Stimulated activated CD4-positive, alpha-beta T cell treated with anti-CD3 and anti-CD28 coated beads, Interleukin-4, amount 100 ng/mL, for 1 hour (primary cell): Measurements from ENCODE around the gene GNAZ.

Experiments
- DNase-seq: peaks from one replicate; pipeline ENCODE4 v3.0.0-alpha.2; 2020

The GNAZ gene

DNA sequence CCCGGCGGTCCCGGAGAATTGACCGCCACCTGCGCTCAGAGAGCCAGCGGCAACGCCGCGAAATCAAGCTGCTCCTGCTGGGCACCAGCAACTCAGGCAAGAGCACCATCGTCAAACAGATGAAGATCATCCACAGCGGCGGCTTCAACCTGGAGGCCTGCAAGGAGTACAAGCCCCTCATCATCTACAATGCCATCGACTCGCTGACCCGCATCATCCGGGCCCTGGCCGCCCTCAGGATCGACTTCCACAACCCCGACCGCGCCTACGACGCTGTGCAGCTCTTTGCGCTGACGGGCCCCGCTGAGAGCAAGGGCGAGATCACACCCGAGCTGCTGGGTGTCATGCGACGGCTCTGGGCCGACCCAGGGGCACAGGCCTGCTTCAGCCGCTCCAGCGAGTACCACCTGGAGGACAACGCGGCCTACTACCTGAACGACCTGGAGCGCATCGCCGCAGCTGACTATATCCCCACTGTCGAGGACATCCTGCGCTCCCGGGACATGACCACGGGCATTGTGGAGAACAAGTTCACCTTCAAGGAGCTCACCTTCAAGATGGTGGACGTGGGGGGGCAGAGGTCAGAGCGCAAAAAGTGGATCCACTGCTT is 25.5 kb downstream of the GNAZ start:
- DNase-seq = no peak

DNA sequence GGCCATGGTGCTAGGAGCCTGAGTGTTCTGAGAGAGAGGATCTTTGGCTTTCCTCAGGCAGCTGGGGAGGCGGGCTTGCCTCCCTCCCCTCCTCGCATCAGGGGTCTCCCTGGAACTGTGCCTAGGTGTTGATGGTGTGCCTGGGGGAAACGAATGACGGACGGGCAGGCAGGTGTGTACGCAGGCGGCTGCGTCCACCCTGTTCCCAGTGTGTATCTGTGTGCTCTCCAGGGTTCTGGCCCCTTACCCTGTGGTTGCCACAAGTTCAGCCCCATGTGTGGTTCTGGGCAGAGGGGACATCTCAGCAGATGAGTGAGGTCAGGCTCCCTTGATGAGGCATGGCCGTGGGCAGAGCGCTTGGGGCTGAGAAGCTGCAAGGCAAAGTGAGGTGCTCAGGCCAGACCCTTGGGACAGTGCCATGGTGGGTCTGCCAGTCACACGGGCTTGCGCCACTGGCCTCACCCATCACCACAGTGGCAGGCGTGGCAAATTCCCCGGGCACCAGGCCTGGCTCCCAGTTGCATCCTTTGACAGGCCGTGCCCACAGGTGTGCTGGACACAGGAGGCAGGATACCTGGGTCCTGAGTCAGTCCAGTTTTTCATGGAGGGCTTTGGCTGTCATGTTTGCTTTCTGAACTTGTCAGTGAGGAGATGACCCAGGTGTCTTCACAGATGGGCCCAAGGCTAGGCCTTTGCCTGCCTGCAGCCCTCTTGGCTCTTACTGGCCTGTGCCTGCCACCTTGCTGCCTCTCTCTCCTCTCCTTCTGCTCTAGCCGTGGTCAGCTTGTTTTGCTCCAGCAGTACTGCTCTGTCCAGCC is 27.3 kb downstream of the GNAZ start:
- no peak for DNase-seq

DNA sequence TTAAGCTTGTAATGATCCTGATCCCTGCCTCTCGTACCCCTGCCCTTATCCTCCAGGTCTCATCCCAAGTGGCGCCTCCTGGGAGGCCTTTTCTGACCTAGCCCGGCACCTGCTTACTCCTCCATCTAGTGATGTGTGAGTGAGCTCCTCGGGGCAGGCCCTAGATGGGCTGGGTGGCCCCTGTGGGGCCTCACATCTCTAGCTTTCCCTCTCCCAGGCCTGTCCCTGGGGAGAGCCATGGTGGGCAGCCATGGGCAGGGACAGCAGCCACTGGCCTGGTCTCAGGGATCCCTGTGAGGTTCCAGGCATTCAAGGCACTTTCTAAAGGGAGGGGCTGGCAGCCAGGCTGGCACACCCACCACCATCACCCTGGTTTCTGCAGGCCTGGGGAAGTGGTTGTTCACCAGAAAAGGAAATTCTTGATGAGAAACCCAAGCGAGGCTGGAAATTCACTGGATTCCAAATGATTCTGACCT is 27.9 kb downstream of the GNAZ start:
- no peak for DNase-seq

DNA sequence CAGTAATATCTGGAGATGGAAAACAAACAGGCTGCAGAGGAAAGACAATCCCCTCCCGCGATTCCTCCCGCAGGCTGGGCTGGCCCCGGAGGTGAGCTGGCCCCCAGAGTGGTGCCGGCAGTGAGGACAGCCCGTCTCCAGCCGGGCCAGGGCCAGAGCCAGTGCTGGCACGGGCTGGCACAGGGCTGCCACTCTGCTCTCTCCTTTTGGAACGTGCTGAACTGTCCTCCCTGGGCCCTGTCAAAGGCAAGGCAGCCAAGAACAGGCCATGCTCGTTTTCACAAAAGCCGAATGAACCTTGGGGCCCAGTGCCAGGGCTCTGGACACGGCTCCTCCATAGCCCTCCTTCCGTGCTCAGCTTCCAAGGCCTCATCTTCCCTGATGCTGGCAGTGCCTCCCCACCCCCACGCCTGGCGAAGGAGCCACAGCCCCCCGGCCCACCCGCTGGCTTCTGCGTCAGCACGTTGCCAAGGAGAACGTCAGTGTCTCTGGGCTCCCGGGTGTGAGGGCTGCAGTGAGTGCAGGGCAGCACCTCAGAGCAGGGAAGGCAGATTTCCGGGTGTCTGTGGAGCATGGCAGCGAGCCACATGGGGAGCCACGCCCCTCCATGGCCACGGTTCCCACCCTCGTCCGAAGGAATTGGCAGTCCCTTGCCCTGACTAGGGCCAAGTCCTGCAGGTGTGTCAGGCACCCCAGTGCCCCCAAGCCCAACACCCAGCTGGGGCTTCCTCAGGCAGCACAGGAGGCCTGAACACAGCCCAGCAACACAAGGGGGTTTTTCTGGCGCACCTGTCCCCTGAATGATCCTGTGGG is 28.6 kb downstream of the GNAZ start:
- DNase-seq = no peak

DNA sequence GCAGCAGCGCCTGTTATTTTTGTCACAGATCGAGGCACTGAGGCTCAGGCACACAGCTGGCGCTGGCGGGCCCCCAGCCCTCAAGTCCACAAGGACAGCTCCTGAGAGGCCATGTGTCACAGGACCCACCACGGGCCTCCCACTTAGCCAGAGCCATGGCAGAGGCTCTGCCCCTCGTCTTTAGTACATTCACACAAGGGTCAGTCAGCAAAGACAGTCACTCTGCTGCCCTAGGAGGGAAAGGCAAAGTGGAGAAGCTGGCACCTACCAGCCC is 29.1 kb downstream of the GNAZ start:
- DNase-seq = no peak

DNA sequence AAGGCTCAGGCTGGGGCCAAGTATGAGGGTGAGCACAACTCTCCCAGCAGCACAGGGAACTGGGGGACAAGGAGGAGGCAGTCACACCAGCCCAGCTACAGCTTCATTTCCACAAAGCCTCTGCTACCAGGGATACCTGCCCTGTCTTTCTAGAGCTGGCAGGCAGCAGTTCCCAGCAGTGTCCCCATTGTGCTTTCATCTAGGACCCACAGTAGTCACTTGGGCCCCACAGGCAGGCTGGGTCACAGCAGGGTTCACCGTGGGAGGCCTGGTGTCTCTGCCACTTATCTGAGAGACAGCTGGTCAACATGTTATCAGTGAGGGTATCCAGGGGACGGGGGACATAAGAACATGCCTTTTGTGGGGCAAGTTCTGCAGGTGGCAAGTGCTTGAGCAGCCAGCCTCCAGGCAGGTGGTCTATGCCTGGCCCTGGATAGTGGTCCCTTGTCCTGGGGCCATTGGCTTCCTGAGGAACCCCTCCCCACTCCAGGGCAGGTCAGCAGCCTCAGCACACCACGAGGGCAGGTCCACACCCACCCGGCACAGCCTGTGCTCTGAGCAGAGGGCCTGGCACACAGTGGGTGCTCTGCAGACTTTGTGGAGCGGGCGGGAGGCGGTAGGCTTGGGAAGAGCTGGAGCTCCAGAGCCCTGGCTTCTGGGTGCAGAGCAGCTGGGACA is 29.9 kb downstream of the GNAZ start:
- no peak for DNase-seq

DNA sequence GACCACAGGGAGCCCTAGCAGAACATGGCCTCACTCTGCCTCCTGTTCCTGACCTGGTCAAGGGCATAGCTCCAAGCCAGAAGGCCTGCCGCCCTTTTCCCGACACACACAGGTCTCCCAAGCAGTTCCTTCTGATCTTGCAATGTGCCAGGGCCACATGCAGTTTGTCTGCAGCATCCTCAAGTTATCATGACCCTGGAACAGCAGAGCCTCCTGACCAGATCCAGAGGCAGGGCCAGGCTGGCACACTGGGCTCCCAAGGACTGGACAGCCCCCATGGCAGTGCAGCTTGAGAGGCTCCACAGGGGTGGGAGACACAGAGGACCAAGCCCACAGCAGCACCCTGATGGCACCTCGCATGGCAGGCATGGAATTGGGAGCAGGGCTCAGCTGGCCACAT is 31.2 kb downstream of the GNAZ start:
- DNase-seq = no peak

DNA sequence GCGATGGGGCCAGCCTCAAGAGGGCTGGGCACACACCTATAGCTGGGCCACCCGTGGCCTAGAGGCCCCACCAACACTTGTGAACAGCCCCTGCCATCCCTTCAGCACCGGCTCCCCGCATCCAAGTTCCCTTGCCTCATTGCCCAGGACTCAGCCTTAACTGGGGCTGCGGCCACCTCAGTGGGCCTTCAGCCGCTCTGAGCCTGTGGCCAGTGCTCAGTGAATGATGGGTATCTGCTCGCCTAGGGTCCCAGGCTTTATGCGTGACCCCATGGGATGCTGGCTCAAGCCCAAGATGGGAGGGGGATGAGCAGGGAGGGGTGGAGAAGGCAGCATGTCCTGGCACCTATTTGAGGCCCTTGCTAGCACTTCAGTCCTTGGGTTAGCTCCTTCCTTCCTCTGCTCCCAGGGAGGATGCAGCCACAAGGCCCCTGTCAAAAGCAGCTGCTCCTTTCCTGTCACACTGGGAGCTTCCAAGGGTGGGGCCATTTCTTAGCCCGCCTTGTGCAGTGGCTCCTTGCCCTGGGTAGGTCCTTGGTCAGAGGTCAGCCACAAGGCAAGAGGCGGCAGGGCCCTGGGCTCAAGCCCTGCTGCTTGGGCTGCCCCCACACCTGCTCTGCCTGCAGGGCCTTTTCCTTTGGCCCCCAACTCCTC is 31.8 kb downstream of the GNAZ start:
- no peak for DNase-seq

DNA sequence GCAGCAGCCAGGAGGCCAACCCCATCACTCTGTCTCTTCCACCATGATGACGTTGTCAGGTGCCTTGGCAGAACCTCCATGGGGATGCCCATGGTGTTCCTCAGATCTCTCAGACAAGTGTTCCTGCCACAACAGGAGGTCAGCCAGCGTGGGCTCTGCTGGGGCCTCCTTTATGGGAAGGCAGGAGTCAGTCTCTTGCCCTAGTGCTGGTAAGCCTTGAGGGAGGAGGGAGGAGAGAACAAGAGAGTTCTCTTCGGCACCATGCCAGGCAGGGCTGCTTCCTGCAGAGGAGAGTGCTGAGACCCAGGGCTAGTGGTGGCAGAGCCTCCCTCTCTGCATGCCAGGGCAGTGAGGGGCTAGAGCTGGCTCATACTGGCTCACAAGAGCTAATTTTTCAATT is 32.5 kb downstream of the GNAZ start:
- no peak for DNase-seq

DNA sequence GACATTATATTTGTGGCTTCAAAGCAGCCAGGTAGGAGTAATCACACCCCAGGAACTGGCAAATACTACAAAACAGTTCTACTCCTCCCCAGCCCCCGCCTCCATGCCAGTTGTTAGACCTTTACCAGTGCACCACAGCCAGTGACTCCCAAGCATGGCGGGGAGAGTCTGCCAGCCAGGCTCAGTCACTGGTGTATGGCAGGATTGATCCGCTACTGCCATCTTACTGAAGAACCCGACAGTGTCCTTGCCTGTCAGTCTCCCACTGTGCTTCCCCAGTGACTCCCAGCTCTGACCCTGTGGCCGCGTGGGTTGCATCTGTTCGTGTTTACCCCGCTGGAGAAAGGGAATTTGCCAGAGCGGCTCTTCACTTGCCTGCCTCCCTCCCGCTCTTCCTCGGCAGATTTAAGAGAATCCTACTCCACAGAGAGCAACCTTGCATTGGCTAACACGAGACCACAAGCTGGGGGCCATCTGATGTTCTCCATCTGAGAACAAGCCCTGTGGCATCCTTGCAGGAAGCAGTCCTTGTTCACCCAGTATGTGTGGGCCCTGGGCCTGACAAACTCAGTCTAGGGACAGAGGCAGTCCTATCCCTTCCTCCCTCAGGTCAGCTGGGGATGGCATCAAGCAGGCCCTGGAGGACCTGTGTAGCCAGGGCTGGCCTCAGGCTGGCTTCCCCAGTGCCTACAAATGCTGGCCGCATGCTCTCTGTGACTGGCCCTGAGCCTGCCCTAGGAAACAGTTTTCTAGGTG is 33.1 kb downstream of the GNAZ start:
- no peak for DNase-seq

DNA sequence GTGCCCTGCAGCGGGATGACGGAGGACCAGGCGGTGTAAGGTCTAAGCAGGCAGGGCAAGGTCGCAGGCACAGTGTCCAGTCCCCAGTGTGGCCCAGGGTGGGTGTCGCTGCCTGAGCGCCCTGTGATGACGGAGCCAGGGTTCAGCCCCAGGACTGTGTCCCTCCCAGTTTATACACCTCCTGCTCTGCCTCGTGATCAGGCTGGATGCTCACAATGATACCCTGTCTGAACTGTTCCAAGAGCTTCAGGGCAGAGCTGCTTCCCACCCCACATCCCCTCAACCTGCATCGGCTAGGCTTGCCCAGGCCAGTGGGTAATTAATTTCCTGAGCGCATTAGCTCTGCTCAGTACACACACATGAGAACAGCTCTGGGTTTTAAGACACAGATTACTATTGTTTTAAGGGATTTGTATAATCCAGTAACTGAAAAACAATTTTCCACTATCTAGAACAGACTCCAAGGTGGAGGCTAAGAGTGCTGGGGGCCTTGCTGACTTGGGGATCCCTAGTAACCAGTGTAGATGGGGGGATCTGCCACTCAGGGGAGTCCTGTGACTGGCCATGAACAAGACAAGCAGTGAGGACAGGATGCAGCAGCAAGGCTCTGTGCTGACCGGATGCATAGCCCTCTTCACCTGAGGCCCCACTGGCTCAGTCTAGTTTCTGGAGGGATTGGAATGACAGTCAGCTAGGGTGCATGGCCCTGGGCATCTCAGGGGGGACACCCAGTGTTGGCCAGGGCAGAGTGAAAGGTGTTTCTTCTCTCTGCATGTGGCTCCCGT is 34.1 kb downstream of the GNAZ start:
- no peak for DNase-seq

DNA sequence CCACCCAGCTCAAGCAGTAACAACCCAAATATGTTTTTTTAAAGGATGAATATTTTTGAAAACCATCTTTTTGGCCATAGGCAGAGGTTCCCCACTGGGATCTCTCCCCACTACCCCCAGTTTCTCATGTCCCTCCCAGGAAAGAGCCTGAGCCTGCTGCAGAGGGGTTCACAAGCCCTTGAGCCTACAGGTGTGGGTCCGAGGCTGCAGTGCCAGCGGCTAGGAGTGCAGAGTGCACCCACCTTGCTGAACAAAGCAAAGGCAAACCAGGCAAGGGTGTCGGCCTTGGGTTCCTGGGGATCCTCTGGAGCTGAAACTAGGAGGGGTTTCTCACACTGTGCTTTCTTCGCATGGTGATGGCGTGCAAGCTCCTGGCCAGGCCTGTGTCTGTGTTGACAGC is 35.0 kb downstream of the GNAZ start:
- DNase-seq = no peak

DNA sequence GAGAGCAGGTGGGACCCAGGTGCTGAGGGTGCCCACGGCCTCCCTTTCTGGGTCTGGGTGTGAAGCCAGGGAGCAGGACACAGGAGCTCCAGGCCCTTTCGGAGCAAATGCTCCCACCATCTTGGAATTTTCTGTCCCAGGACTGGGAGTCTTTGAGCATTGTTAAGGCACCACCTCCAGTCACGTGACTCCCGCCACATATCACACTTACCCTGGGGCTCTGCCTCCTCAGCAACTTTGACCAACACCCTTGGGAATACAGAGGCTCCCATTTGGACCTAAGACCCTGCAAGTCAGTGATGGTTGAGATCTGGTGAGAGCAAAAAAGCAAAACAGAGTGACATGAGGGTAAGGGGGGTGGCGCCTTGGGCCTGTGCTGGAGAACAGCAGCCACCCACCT is 35.6 kb downstream of the GNAZ start:
- DNase-seq = no peak

DNA sequence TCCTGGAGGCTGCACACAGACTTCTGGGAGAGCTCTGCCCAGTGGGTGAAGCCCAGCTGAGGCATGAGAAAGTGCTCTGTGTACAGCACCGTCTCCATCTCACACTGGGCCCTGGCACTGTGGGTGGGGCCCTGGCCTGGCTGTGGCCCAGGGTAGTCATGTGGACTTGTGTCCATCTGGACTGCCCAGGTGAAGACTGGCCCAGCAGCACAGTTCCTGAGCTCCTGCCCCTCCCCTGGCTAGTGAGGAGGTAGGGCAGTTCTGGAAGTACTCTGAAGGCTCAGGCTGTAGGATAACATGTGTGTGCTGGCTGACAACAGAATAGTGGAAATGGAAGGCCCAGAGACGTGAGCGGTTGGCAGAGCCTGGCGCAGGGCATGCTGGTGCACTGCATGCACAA is 36.0 kb downstream of the GNAZ start:
- no peak for DNase-seq

DNA sequence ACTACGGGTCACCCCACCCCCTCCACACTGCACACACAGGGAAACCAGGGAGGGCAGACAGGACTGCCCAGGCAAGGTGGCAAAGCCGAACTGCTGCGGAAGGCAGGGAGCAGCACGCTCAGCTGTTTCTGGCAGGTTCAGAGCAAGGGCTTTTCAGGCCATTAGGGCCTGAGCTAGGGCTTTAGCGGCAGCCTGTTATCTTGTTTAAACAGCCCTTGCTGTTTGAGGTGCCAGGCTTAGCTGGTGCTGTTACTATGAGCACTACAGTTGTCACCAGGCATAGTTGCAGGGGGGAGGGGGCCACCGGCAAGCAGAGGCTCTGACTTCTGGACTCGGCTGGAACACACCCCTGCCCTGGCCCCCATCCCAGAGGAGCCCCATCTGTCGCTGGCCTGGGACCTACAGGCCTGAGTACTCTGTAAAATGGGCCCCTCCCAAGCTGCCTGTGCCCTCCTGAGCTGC is 36.6 kb downstream of the GNAZ start:
- no peak for DNase-seq

DNA sequence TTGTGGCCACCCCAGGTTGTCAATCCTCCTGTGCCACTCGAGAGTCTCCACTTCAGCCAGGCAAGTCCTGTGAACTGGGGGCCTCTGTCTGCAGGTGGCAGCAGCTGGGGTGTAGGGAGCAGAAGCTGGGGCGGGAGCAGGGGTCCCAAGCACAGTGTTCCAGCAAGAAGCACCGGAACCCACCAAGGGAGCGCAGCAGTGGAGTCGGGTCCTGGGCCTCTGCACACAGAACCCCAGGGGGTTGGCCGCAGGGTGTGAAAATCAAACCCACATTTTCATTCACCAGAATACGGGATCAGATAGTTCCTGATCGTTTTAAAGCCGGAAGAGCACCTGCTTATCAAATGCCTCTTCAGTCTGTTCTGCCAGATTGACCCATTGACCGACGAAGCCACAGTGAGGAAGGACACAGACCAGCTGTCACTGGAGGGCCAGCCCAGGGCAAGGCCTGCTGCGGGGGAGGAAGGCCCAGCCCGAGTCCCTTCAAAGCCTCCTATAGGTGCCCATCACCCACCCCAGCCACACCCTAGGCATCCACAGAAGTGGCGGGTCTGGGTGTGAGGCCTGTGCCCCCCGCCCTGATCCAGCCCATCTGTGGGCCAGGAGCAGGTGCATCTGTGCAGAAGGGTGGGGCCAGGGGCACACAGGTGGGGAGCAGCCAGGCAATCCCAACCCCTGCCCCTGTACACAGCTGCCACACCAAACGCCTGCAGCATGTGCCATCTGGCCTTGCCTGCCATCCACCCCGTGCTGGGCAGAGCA is 37.3 kb downstream of the GNAZ start:
- DNase-seq = no peak

DNA sequence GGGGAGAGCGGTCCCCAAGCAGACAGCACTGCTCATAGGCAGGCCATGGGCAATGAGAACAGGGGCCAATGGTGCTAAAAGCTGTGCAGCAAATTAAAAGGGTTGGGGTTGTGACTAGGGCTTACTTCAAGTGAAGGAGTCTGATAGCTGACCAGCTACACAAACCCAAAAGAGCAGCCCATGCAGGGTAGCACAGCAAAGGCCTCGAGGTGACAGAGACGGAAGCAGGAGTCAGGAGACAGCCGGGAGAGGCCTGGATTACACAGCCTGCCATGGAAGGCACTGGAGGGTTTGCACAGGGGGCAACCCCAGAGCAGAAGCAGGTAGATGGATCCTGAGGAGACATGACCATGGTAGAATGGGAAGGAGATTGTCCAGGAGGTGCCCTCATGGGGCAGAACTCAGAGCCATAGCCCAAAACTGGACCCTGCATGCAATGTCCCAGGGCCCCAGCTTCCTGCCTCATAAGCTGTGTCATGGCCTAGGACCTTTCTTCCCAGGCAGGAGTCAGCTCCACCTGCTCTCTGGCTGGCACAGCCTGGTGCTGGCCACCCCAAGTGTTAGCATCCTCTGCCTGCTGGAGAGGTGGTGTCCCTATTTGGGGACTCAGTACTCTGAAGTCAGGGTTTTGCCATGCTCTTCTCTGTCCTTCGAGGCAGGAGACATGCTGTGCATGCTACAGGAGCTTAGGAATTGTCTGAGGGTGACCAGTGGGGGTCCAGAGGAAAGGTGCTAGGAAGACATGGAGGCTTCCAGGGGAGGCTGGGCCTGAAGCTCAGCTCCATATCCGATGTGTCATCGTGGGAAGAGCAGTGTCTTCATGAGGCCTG is 38.1 kb downstream of the GNAZ start:
- no peak for DNase-seq

DNA sequence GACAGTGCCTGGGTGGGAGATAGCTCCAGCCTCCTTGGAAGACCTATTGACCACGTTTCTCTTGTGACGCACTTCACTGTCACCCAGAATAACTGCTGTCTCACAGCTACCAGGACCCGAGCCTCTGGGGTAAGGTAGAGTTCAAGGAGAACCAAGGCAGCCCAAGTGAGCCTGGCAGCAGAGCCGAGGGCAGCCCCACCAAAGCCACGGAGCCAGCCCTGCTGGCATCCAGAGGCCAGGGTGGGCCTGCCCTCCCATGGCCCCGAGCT is 38.7 kb downstream of the GNAZ start:
- DNase-seq = no peak

DNA sequence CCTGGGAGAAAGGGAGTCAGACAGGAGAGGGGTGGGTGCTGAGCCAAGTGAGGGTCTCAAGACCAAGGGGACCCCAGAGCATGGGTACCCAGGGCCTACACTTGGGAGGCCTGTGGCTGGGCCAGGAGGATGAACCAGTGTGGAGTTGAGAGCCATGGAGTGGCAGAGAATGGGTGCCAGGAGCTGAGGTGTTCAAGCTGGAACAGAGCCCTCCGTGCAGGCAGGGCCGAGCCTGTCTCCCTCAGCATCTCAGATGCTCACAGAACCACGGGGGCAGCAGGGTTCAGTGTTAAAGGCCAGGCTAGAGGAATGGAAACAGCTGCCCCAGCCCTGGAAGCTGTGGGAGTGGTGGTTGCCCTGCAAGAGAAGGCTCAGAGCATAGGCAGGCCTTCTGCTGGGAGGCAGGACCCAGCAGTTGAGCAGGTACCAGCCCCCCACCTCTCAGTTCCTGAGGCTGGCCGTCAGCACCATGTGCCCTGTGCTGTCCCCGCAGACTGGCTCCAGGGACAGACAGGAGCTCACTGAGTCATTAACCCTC is 39.2 kb downstream of the GNAZ start:
- no peak for DNase-seq
